Endothelial cell of umbilical vein (primary cell): ENCODE measurements around the gene NLRC3. TPM values are rescaled to one million over a fixed set of nuclear protein-coding genes. Genes with fewer than 3 reads are reported as not detected.

Experiments used
- BruUV-seq: library from RNA; stranded (reverse); fragments of 400-500 nt; replicated peaks from 2 replicates; lab custom pipeline; 2021; lab: Mats Ljungman, UMichigan
- CTCF ChIA-PET: fragments of 300-600, 350-600 bp; sonication (Branson Sonifier 250); formaldehyde crosslinking; loops from one replicate; lab custom pipeline; 2021; ENCODE audit warnings: antibody characterized with exemption, inconsistent platforms; lab: Charles Lee
- POLR2A ChIA-PET: fragments of 300-600, 350-600 bp; sonication (Branson Sonifier 250); formaldehyde crosslinking; loops from one replicate; lab custom pipeline; 2021; ENCODE audit warnings: antibody characterized with exemption, inconsistent platforms; lab: Charles Lee
- DNase-seq: peaks from one replicate; pipeline ENCODE4 v3.0.0-alpha.2; 2011; ENCODE audit warnings: low read depth, low spot score
- FAIRE-seq: peaks from 2 replicates; lab custom pipeline; 2011; peaks lifted over from hg19 to GRCh38; lab: Jason Lieb, UNC
- H2AFZ ChIP-seq: 2 replicates; pipeline ENCODE4 v1.6.0; 2012; ENCODE audit warnings: low read depth, low read length, control low read depth, inconsistent platforms
- H3K27ac ChIP-seq: 2 replicates; pipeline ENCODE4 v1.5.1; 2011; ENCODE audit warnings: low read depth, mild to moderate bottlenecking, control low read depth, low read length, moderate library complexity; ENCODE audit not compliant: insufficient read depth
- H3K27me3 ChIP-seq, 2 experiments: 2 replicates each; pipeline versions ENCODE4 v1.6.0 to v1.6.1; 2011; ENCODE audit warnings: low read length in 2 of 2, mixed read lengths in 1 of 2; ENCODE audit not compliant: control insufficient read depth in 2 of 2, insufficient read depth in 2 of 2
- H3K36me3 ChIP-seq, 2 experiments: 2 replicates in 1 of 2; 3 replicates in 1 of 2; pipeline ENCODE4 v1.5.1; 2011; ENCODE audit warnings: low read length in 2 of 2, mild to moderate bottlenecking in 1 of 2, moderate library complexity in 1 of 2; ENCODE audit not compliant: control insufficient read depth in 2 of 2, insufficient read depth in 2 of 2; ENCODE audit errors: extremely low read depth in 1 of 2
- H3K4me1 ChIP-seq: 3 replicates; pipeline ENCODE4 v1.5.1; 2011; ENCODE audit warnings: mild to moderate bottlenecking, low read length; ENCODE audit not compliant: control insufficient read depth, insufficient read depth; ENCODE audit errors: extremely low read depth
- H3K4me2 ChIP-seq: 2 replicates; pipeline ENCODE4 v1.6.1; 2011; ENCODE audit warnings: low read length, control low read depth, mixed read lengths; ENCODE audit not compliant: insufficient read depth
- H3K4me3 ChIP-seq, 3 experiments: fragments of 200-600 bp in 1 of 3; sonication (generic), shearing (Covaris generic) in 1 of 3; replicated peaks in 1 of 3; 2 replicates each; pipeline ENCODE4 v1.5.1; 2011 to 2016; ENCODE audit warnings: control low read depth in 3 of 3, low read length in 3 of 3, mild to moderate bottlenecking in 2 of 3, inconsistent platforms in 1 of 3, low read depth in 1 of 3, moderate library complexity in 1 of 3; ENCODE audit not compliant: insufficient read depth in 1 of 3
- H3K79me2 ChIP-seq: 2 replicates; pipeline ENCODE4 v1.6.0; 2012; ENCODE audit warnings: low read length, inconsistent platforms; ENCODE audit not compliant: control insufficient read depth, insufficient read depth
- H3K9ac ChIP-seq: replicated peaks from 2 replicates; pipeline ENCODE3; 2011; ENCODE audit warnings: low read length, control low read depth; ENCODE audit not compliant: insufficient read depth; ENCODE audit errors: extremely low read depth
- H3K9me1 ChIP-seq: replicated peaks from 3 replicates; pipeline ENCODE4 v1.6.0; 2011; ENCODE audit warnings: mild to moderate bottlenecking, low read length; ENCODE audit not compliant: control insufficient read depth, insufficient read depth; ENCODE audit errors: extremely low read depth
- H3K9me3 ChIP-seq: replicated peaks from 2 replicates; pipeline ENCODE4 v1.5.1; 2012; ENCODE audit warnings: low read length, inconsistent platforms; ENCODE audit not compliant: control insufficient read depth, insufficient read depth
- H4K20me1 ChIP-seq: replicated peaks from 2 replicates; pipeline ENCODE3; 2011; ENCODE audit warnings: mild to moderate bottlenecking, low read length; ENCODE audit not compliant: control insufficient read depth, insufficient read depth; ENCODE audit errors: extremely low read depth
- CTCF ChIP-seq, 2 donors: IDR thresholded peaks; 1 replicate in 1 of 2; 2 replicates in 1 of 2; pipeline ENCODE4 v1.5.1; 2011; ENCODE audit warnings: low read length in 2 of 2, mild to moderate bottlenecking in 2 of 2, moderate library complexity in 2 of 2, control low read depth in 1 of 2, inconsistent platforms in 1 of 2, low read depth in 1 of 2; ENCODE audit not compliant: insufficient read depth in 1 of 2; ENCODE audit errors: extremely low read depth in 1 of 2
- EZH2 ChIP-seq: IDR thresholded peaks from 2 replicates; pipeline ENCODE4 v1.6.1; 2012; ENCODE audit warnings: borderline replicate concordance, low read depth, mild to moderate bottlenecking, moderate library complexity, low read length, inconsistent platforms; ENCODE audit not compliant: severe bottlenecking
- FOS ChIP-seq: IDR thresholded peaks from 2 replicates; pipeline ENCODE4 v1.6.1; 2011; ENCODE audit warnings: mild to moderate bottlenecking, low read length, moderate library complexity, borderline replicate concordance; ENCODE audit not compliant: insufficient read depth
- GATA2 ChIP-seq: IDR thresholded peaks from 2 replicates; pipeline ENCODE4 v1.7.0; 2011; ENCODE audit warnings: low read depth, mild to moderate bottlenecking, moderate library complexity, mixed read lengths, low read length; ENCODE audit not compliant: insufficient read length, insufficient read depth
- JUN ChIP-seq: IDR thresholded peaks from 2 replicates; pipeline ENCODE4 v1.6.1; 2011; ENCODE audit warnings: borderline replicate concordance, low read depth; ENCODE audit not compliant: insufficient read length, insufficient read depth
- MYC ChIP-seq: IDR thresholded peaks from one replicate; pipeline ENCODE4 v1.6.1; 2011; ENCODE audit warnings: mild to moderate bottlenecking, low read depth, low read length
- POLR2A ChIP-seq: IDR thresholded peaks from 2 replicates; pipeline ENCODE4 v1.6.1; 2012; ENCODE audit warnings: low read depth, mild to moderate bottlenecking, control low read depth, low read length
- POLR2AphosphoS5 ChIP-seq: IDR thresholded peaks from 2 replicates; pipeline ENCODE4 v1.6.1; 2012; ENCODE audit warnings: low read depth, mild to moderate bottlenecking, control low read depth, low read length, moderate library complexity; ENCODE audit not compliant: insufficient read depth
- dilution Hi-C: fragments of 300-500 bp; cut with MboI; formaldehyde crosslinking; loops from one replicate; pipeline ENCODE4 v1.15.0; 2019; ENCODE audit warnings: low sequenced_read_pairs; ENCODE audit not compliant: extremely low pct_ligation_motif_present
- intact Hi-C: fragments of 100-400 bp; cut with micrococcal nuclease; formaldehyde crosslinking; loops from one replicate; pipeline ENCODE4 v1.10.0; 2022
- polyA plus RNA-seq, 4 experiments: library from polyadenylated mRNA; depleted of rRNA in 3 of 4; stranded (reverse) in 3 of 4; unstranded in 1 of 4; fragments of >200 nt; gene quantifications; 2 replicates each; pipeline versions ENCODE4 v1.2.1 to v1.2.3, GENCODE V29; 2011 to 2012; ENCODE audit warnings: missing spikeins in 1 of 4
- total RNA-seq: library from RNA; stranded (reverse); gene quantifications from 2 replicates; pipeline ENCODE4 v1.2.3, GENCODE V29; 2021
- TF ChIP-seq, protein P1 (sequence below): IDR thresholded peaks from 2 replicates; pipeline ENCODE4 v1.6.1; 2011; ENCODE audit not compliant: insufficient read depth, insufficient read length

NLRC3 gene
- total and polyA plus RNA-seq, 2 donors (not counting 3 experiments of a cell fraction or from before 2014, with no cell fraction given), result 0.84 to 3.4 TPM

- no peak within 1 kb of the TSS for H3K27ac ChIP-seq
These were observed 82.0 kb downstream of the NLRC3 start, which contains the start of gene C16orf90 for GRCh38 chr16:3495176-3495575. Gene C16orf90 (minus strand): TSS chr16:3495489. CDS start chr16:3495421, 68 bp downstream.

More at GRCh38 chr16:3495176-3495575, 82.0 kb downstream of the NLRC3 start, which contains the start of gene C16orf90:
- H3K9me3 ChIP-seq, result no peaks in the 10 kb centered on the region
- no peak for DNase-seq
- no peaks in the 10 kb centered on the region for H3K4me1 ChIP-seq
- H3K4me2 ChIP-seq, result no peak within 1 kb of the TSS
- no peaks in the 10 kb centered on the region for H3K9me1 ChIP-seq
- ChIA-PET CTCF (no interaction called here), POLR2A (no interaction called here)
- H3K4me3 ChIP-seq, result no peak within 1 kb of the TSS
- no peak for TF ChIP-seq POLR2A
- no peak for TF ChIP-seq EZH2
- TF ChIP-seq POLR2AphosphoS5, result no peak
- TF ChIP-seq JUN, result no peak
- TF ChIP-seq CTCF (IDR thresholded peaks at IDR 0.05; ENCODE audit: extremely low read depth in 1 of 2, insufficient read depth in 1 of 2, low read depth in 1 of 2, low read length in 2 of 2), result no peak
- no peak for TF ChIP-seq GATA2
- TF ChIP-seq MYC, result no peak
- TF ChIP-seq, protein P1, sequence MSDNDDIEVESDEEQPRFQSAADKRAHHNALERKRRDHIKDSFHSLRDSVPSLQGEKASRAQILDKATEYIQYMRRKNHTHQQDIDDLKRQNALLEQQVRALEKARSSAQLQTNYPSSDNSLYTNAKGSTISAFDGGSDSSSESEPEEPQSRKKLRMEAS, result no peak
- TF ChIP-seq FOS, result no peak
- H3K9ac ChIP-seq, result no peak within 1 kb of the TSS
- BruUV-seq, result no TSS peak
- no peak within 1 kb of the TSS for H2AFZ ChIP-seq
- no peak for FAIRE-seq
- dilution Hi-C loops, result no loop called here
- H3K79me2 ChIP-seq, result no peaks in the 10 kb centered on the region
- intact Hi-C loops, result no loop called here
- H4K20me1 ChIP-seq, result no peaks in the 10 kb centered on the region
- no peaks in the 10 kb centered on the region for H3K27me3 ChIP-seq
- no peaks in the 10 kb centered on the region for H3K36me3 ChIP-seq
